GM21825 (cell line): ENCODE data around the gene UPF3A.
"Not testable (repeated sequence)": the region's sequence is repeated elsewhere in the genome, so short reads cannot be mapped to it uniquely, and the experiment has no call there.

Experiments
- ATAC-seq: cut with Tn5 transposase; IDR thresholded peaks from one replicate; pipeline ENCODE4 v1.9.1; 2021; ENCODE audit warnings: mild to moderate bottlenecking, moderate library complexity; ENCODE audit not compliant: unreplicated experiment

UPF3A gene

DNA sequence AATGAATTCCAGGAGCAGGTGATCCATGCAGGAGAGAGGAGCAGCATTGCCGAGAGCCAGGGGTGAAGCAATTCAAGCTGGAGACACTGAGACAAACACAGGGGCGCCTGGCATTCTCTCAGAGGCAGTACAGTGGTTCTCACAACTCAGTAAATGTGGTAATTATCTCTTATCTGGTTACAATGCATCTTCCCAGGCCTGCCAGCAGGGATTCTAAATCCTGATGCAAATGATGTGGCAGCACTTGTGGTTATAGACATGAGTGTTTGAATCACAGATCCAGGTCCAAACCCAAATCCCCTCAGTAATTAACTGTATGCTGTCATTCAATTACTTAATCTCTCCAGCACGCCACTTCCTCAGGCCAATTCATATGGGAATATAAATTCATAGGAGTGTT lies 52.5 kb downstream of the UPF3A start:
- not testable (repeated sequence) for ATAC-seq

DNA sequence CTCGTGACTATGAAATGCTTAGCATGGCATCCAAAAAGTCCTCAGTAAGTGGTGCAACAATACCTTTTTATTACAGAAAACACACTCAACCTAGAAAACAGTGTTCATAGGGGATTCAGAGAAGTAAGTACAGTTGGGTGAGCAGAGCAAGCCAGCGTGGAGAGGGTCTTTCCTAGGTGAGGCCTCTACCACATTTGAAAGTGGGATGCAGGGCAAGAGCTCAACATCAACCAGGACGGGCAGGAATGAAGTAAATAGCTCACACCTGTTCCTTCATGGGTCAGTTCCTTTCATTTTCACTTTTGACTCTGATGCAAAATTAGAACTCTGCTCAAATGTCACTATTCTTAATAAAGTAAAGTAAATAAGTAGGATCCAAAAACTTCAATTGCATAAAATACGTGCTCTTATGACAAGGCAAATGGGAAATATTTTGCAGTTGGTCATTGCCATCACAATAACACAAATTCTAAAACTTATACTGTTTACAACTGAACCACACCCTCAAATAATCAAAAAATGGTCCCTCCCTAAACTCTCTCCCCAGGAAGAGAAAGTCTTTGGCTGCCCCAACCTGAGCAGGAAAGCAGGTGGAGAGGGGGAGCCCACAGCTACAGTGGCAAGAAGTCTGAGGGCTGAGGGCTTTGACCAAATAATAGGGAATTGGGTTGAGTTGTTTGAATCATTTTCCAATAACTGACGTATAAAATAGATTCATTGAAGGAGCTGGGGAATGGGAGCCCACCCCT lies 53.1 kb downstream of the UPF3A start:
- ATAC-seq: no peak

- ATAC-seq: not testable (repeated sequence)
Observed at GRCh38 chr13:114336457-114336856, 55.1 kb downstream of the UPF3A start.

GRCh38 chr13:114338959-114339358 lies 57.6 kb downstream of the UPF3A start:
- ATAC-seq: no peak

GRCh38 chr13:114339857-114340534 lies 58.6 kb downstream of the UPF3A start:
- no peak for ATAC-seq

- no peak for ATAC-seq
Observed at GRCh38 chr13:114341003-114341777, 59.8 kb downstream of the UPF3A start.

DNA sequence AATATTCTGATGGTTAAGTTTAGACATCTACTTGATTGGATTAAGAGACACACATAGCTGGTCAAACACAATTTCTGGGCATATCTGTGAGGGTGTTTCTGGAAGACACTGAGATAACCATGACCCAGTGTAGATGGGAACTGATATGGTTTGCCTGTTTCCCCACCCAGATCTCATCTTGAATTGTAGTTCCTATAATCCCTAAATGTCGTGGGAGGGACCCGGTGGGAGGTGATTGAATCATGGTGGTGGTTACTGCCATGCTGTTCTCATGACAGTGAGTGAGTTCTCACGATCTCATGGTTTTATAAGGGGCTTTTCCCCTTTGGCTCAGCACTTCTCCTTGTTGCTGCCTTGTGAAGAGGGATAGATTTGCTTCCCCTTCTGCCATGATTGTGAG lies 65.9 kb downstream of the UPF3A start:
- not testable (repeated sequence) for ATAC-seq

- not testable (repeated sequence) for ATAC-seq
Observed at GRCh38 chr13:114352763-114353162, 71.4 kb downstream of the UPF3A start.

DNA sequence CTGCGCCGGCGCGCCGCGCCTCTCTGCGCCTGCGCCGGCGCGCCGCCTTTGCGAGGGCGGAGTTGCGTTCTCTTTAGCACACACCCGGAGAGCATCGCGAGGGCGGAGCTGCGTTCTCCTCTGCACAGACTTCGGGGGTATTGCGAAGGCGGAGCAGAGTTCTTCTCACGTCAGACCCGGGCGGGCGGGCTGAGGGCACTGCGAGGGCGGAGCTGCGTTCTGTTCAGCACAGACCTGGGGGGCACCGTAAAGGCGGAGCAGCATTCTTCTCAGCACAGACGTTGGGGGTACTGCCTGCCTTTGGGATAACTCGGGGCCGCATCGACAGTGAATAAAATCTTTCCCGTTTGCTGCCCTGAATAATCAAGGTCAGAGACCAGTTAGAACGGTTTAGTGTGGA lies 72.0 kb downstream of the UPF3A start:
- ATAC-seq: not testable (repeated sequence)
